Kidney (tissue), 14 donors: ENCODE measurements around the gene ACTA2. TPM values are rescaled to one million over a fixed set of nuclear protein-coding genes. Genes with fewer than 3 reads are reported as not detected.

ENCODE experiments used
- DNase-seq, 5 donors: peaks; one replicate each; pipeline ENCODE4 v3.0.0-alpha.2; 2013 to 2020
- FAIRE-seq: peaks from 2 replicates; lab custom pipeline; 2012; peaks lifted over from hg19 to GRCh38; lab: Jason Lieb, UNC
- H3K27ac ChIP-seq, 2 donors: one replicate each; pipeline ENCODE4 v1.7.0; 2013; ENCODE audit warnings: low read depth in 2 of 2, low read length in 2 of 2, inconsistent platforms in 1 of 2
- H3K27me3 ChIP-seq: one replicate; pipeline ENCODE4 v1.7.1; 2013; ENCODE audit warnings: low read length, inconsistent platforms; ENCODE audit not compliant: control insufficient read depth, insufficient read depth
- H3K36me3 ChIP-seq, 3 donors: one replicate each; pipeline versions ENCODE4 v1.7.0 to v1.7.1; 2013; ENCODE audit warnings: low read length in 3 of 3, control low read depth in 1 of 3, inconsistent platforms in 1 of 3; ENCODE audit not compliant: insufficient read depth in 3 of 3, control insufficient read depth in 2 of 3
- H3K4me1 ChIP-seq, 3 donors: one replicate each; pipeline versions ENCODE4 v1.7.0 to v1.7.1; 2013; ENCODE audit warnings: low read length in 3 of 3, inconsistent platforms in 1 of 3, low read depth in 1 of 3; ENCODE audit not compliant: control insufficient read depth in 2 of 3, insufficient read depth in 2 of 3
- H3K4me3 ChIP-seq, 3 donors: one replicate each; pipeline versions ENCODE4 v1.7.0 to v1.8.1; 2013; ENCODE audit warnings: low read length in 3 of 3, control low read depth in 1 of 3, inconsistent platforms in 1 of 3
- H3K9ac ChIP-seq, 3 donors: one replicate each; pipeline versions ENCODE4 v1.7.0 to v1.7.1; 2013; ENCODE audit warnings: low read length in 3 of 3, control low read depth in 1 of 3, inconsistent platforms in 1 of 3
- H3K9me3 ChIP-seq, 3 donors: one replicate each; pipeline versions ENCODE4 v1.7.0 to v1.7.1; 2013; ENCODE audit warnings: low read length in 3 of 3, control low read depth in 1 of 3, inconsistent platforms in 1 of 3; ENCODE audit not compliant: control insufficient read depth in 2 of 3, insufficient read depth in 1 of 3
- intact Hi-C: fragments of 100-400 bp; cut with DNase I; formaldehyde crosslinking; loops from one replicate; pipeline ENCODE4 v1.11.1; 2022
- polyA plus RNA-seq: library from polyadenylated mRNA; stranded (reverse); fragments of 350-450 nt; fragmentation: Illumina TruSeq; extraction: RNeasy Lipid Tissue Mini Kit (QIAGEN cat#74804); gene quantifications from one replicate; pipeline ENCODE4 v1.2.3, GENCODE V29; 2014; ENCODE audit warnings: low read depth, low replicate concordance; ENCODE audit not compliant: insufficient read depth
- total RNA-seq: library from RNA; stranded (reverse); fragmentation: NEBNext Ultra II Directional; extraction: Animal tissue kit (Norgen Biotek cat#: 25700); gene quantifications from one replicate; pipeline ENCODE4 v1.2.1, GENCODE V29; 2021
- TF ChIP-seq, protein P1 (sequence below): IDR thresholded peaks from 3 replicates; pipeline ENCODE4 v1.5.1; 2012; ENCODE audit warnings: mild to moderate bottlenecking, moderate library complexity, borderline replicate concordance; ENCODE audit not compliant: insufficient read depth; ENCODE audit errors: extremely low read depth
- donor health status: control.
- donor health status: control.
- donor health status: control.
- donor health status: control.
- donor health status: control.
- donor health status: DM: yes; HTN: yes; CAD: no.
- donor health status: Normal renal cell carcinoma (clear cell type).

Gene ACTA2
- total and polyA plus RNA-seq, 2 donors from 2014 or later, result 378 to 471 TPM

GRCh38 chr10:88999625-89000024, 47.1 kb upstream of the ACTA2 start:
- Histone ChIP-seq H3K27me3 (no peaks in the 10 kb centered on the region), H3K4me1 (peaks cover 0 to 4% (median 4%) of the 10 kb centered on the region in 3 donors), H3K9me3 (no peaks in the 10 kb centered on the region), H3K27ac (no peak overlapping the region), H3K4me3 (no peak overlapping the region), H3K9ac (no peak overlapping the region), H3K36me3 (peaks cover 0 to 6% (median 4%) of the 10 kb centered on the region in 3 donors)
- TF ChIP-seq, protein P1, sequence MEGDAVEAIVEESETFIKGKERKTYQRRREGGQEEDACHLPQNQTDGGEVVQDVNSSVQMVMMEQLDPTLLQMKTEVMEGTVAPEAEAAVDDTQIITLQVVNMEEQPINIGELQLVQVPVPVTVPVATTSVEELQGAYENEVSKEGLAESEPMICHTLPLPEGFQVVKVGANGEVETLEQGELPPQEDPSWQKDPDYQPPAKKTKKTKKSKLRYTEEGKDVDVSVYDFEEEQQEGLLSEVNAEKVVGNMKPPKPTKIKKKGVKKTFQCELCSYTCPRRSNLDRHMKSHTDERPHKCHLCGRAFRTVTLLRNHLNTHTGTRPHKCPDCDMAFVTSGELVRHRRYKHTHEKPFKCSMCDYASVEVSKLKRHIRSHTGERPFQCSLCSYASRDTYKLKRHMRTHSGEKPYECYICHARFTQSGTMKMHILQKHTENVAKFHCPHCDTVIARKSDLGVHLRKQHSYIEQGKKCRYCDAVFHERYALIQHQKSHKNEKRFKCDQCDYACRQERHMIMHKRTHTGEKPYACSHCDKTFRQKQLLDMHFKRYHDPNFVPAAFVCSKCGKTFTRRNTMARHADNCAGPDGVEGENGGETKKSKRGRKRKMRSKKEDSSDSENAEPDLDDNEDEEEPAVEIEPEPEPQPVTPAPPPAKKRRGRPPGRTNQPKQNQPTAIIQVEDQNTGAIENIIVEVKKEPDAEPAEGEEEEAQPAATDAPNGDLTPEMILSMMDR, result no peak
- DNase-seq (no peak), FAIRE-seq (peak; percentile 57)
- intact Hi-C loops, result no loop called here

- Histone ChIP-seq H3K4me1 (peaks cover 0 to 10% (median 4%) of the 10 kb centered on the region in 3 donors), H3K9ac (no peak overlapping the region), H3K9me3 (no peaks in the 10 kb centered on the region), H3K27me3 (no peaks in the 10 kb centered on the region), H3K4me3 (no peak overlapping the region), H3K36me3 (no peaks in the 10 kb centered on the region), H3K27ac (no peak overlapping the region)
- no peak for DNase-seq
- no peak for FAIRE-seq
- intact Hi-C loops, result no loop called here
- TF ChIP-seq, protein P1, result no peak
These were observed 44.4 kb upstream of the ACTA2 start for GRCh38 chr10:88996927-88997326.

DNA sequence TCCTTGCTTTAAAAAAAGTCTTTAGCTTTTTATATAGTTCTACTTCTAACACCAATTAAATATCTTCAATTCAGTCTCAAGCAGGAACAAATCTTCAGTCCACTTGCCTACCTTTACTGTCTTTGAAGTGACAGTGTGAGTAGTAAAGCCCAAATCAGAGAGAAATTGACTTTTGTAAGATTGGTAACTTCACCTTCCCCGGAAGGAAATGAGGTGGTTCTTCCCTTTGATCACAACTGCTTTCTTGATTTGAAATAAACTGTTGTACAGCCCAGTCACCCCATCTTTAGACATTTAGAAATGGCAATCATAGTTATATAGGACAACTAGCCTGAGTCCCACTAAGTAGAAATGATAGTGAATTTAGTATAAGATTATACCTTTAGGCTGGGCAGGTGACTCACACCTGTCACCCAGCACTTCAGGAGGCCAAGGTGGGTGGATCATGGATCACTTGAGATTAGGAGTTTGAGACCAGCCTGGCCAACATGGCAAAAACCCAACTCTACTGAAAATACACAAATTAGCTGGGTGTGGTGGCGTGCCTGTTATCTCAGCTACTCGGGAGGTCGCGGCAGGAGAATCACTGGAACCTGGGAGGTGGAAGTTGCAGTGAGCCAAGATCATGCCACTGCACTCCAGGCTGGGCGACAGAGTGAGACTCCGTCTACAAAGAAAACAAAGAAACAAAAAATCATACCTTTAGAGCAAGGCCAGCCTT, 42.7 kb upstream of the ACTA2 start:
- FAIRE-seq, result no peak
- H3K9me3 ChIP-seq, result no peaks in the 10 kb centered on the region
- intact Hi-C loops, result no loop called here
- peak overlapping the region in 1 of 2 donors; percentile 34 for H3K27ac ChIP-seq
- H3K4me3 ChIP-seq, result no peak overlapping the region
- peaks cover 0 to 7% (median 0%) of the 10 kb centered on the region in 3 donors for H3K4me1 ChIP-seq
- no peak overlapping the region for H3K9ac ChIP-seq
- TF ChIP-seq, protein P1, result no peak
- no peaks in the 10 kb centered on the region for H3K27me3 ChIP-seq
- peak in 1 of 5 donors; percentile 45 for DNase-seq
- no peaks in the 10 kb centered on the region for H3K36me3 ChIP-seq
